ENCODE results near the gene ATP8B4. TPM values are rescaled to one million over a fixed set of nuclear protein-coding genes. Genes with fewer than 3 reads are reported as not detected.

The ATP8B4 gene
- polyA plus RNA-seq, 1 of the 3 experiments (the other 2 are of a cell fraction) = 0.03 TPM

GRCh38 chr15:50124631-50125030 lies 5.6 kb upstream of the ATP8B4 start:
- H3K4me1 ChIP-seq (ENCODE audit: control insufficient read depth in 1 of 2, insufficient read depth in 2 of 2, low read depth in 1 of 2, low read length in 1 of 2) = no peaks in the 10 kb centered on the region; a peak in 1 of 4 replicates
- H3K9me2 ChIP-seq = no peaks in the 10 kb centered on the region
- H4K20me1 ChIP-seq (ENCODE audit: insufficient read depth) = no peaks in the 10 kb centered on the region
- H3K36me3 ChIP-seq (replicated peaks in 1 of 2; ENCODE audit: control insufficient read depth in 1 of 2, insufficient read depth in 2 of 2, low read length in 1 of 2) = no peaks in the 10 kb centered on the region
- no peak overlapping the region for H3K4me2 ChIP-seq
- H3F3A ChIP-seq (replicated peaks; ENCODE audit: insufficient read depth) = no peaks in the 10 kb centered on the region
- no peaks in the 10 kb centered on the region for H3K27me3 ChIP-seq (ENCODE audit: insufficient read depth)
- no peaks in the 10 kb centered on the region for H3K79me2 ChIP-seq (ENCODE audit: insufficient read depth)
- H3K27ac ChIP-seq (ENCODE audit: low read depth in 2 of 2, low read length in 1 of 2) = no peak overlapping the region
- ChIA-PET POLR2A (no interaction called here), CTCF (no interaction called here)
- H3K9ac ChIP-seq = no peak overlapping the region
- no peak for DNase-seq
- TF ChIP-seq REST (IDR thresholded peaks at IDR 0.05; ENCODE audit: low read depth, low read length) (no peak), SMC3 (IDR thresholded peaks at IDR 0.05; ENCODE audit: low read depth, low read length) (no peak), FOSL2 (IDR thresholded peaks at IDR 0.05; ENCODE audit: borderline replicate concordance, low read depth) (no peak), RFX5 (IDR thresholded peaks at IDR 0.05; ENCODE audit: low read length) (no peak), RXRA (IDR thresholded peaks at IDR 0.05; ENCODE audit: borderline replicate concordance, low read depth) (no peak), NRF1 (IDR thresholded peaks at IDR 0.05; ENCODE audit: low read depth, low read length) (no peak), FOXJ3 (CRISPR knock-in tag; IDR thresholded peaks at IDR 0.05) (no peak), MAX (IDR thresholded peaks at IDR 0.05; ENCODE audit: low read depth) (no peak), USF2 (IDR thresholded peaks at IDR 0.05; ENCODE audit: borderline replicate concordance, low read depth, low read length) (no peak), CHD2 (IDR thresholded peaks at IDR 0.05; ENCODE audit: low read length, partially characterized antibody) (no peak), CTCF (IDR thresholded peaks at IDR 0.05) (no peak), PBX3 (IDR thresholded peaks at IDR 0.05) (no peak), JUND (IDR thresholded peaks at IDR 0.05) (no peak), NFIC (IDR thresholded peaks at IDR 0.05; ENCODE audit: borderline replicate concordance) (no peak), MEF2A (IDR thresholded peaks at IDR 0.05; ENCODE audit: borderline replicate concordance, low read depth) (no peak), RCOR1 (IDR thresholded peaks at IDR 0.05; ENCODE audit: low read length) (no peak), ELF1 (IDR thresholded peaks at IDR 0.05) (no peak), SIN3A (IDR thresholded peaks at IDR 0.05; ENCODE audit: borderline replicate concordance, low read depth, low read length) (no peak), RAD21 (IDR thresholded peaks at IDR 0.05; ENCODE audit: low read length) (no peak)
- H3K4me3 ChIP-seq (ENCODE audit: low read depth in 2 of 2, low read length in 1 of 2) = no peak overlapping the region
- H3K9me3 ChIP-seq = no peaks in the 10 kb centered on the region
- no peak overlapping the region for H2AFZ ChIP-seq (ENCODE audit: low read depth)

All from SK-N-SH (cell line).